Hepatic stellate cell (primary cell): ENCODE results near the gene C5orf58.

Experiments
- DNase-seq: peaks from one replicate; pipeline ENCODE4 v3.0.0; 2011; ENCODE audit warnings: low spot score

Gene C5orf58

GRCh38 chr5:170256571-170256970 lies 23.8 kb downstream of the C5orf58 start:
- no peak for DNase-seq

DNA sequence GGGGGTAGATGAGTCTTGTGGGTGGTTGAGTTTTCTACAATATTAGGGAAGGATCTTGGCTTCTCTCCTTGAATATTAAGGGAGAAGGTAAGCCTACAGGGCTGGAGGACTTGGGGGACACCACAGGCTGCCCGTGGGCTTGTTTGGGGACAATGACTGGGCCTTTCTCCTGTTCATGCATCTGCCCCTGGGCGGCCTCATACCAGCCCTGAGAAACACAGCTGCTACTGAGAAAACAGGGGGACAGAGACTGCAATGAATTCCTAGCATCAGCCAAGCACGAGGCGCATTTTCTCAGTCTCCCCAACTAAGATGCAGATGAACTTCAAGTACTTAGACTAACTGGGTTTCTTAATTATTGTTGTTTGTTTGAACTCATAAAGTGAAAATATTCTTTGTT lies 24.6 kb downstream of the C5orf58 start:
- no peak for DNase-seq

GRCh38 chr5:170261528-170262043 lies 28.8 kb downstream of the C5orf58 start:
- no peak for DNase-seq

- no peak for DNase-seq
These were observed 29.6 kb downstream of the C5orf58 start for GRCh38 chr5:170262061-170263045.

DNA sequence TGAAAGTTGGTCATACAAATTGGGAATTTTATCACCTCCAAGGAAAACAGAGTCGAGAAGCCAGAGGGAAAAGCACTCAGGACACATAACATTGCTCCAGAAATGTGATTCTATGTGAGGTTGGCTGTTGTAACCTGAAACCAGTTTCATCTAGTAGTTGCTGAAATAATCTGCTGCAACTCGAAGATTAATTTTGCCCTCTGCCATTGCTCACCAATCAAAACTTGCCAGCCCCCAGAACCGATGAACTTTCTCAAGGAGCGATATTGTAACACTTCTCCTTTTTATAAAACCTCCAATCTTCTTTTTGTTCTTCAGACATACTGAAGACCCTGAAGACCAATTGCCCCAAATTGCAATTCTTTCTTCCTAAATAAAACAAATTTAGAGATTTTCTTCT lies 31.1 kb downstream of the C5orf58 start:
- DNase-seq: no peak

DNA sequence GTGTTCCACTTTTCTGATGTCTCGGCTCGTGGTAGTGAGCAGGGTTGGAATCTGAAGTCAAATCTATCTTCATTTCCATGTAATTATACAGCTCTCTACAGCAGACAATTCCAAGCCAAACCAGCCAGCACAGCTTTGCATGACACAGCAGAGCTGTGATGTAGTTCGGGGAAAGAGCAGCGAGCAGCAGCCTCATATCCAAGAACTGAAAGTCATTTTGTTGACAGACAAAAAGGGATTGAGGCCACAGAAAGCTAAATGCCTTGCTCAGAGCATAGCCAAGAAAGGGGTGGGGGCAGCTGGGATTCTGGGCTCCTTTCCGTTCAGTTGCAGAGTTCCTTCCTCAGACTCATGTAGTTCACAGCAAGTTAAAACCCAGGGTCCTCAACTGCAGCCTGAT lies 32.7 kb downstream of the C5orf58 start:
- no peak for DNase-seq

DNA sequence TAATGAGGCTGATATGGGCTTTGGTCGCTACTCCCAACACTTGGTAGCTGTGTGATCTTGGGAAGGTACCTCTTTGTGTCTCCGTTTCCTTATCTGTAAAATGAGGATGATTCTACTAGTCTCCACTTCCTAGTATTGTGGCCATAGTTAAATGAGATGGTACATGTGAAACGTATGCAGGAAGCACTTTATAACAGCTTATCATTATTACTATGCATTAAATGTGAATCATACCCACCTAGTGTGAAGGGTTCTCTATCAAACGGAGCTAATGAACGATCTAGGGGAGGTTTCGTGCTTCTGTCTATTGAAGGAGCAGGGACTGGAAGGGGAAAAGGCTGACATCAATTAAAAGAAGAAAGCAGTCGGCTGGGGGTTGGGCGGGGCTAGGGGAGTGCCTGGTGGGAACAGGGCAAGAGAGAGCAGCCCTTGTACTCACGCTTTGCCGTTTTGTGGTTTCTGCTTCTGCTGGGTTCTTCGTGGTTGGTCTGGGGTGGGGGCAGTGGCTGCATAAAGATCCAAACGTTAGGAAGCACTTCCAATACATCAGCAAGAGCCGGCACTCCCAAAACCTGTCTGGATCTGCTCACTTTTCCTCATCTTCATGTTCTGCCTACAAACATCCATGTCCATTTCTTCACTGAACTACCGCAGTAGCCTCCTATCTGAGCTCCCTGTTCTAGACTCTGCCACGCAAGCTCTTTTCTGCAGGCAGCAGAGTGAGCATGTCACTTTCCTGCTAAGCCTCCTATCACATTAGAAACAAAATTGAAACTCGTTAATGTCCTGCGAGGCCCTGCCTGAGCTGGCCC lies 34.0 kb downstream of the C5orf58 start:
- no peak for DNase-seq

- peak; percentile 67 for DNase-seq
These were observed 34.8 kb downstream of the C5orf58 start for GRCh38 chr5:170267431-170268152.

- DNase-seq: no peak
These were observed 35.4 kb downstream of the C5orf58 start for GRCh38 chr5:170268153-170268689.

GRCh38 chr5:170268884-170269283 lies 36.1 kb downstream of the C5orf58 start:
- no peak for DNase-seq

- DNase-seq: no peak
These were observed 36.8 kb downstream of the C5orf58 start for GRCh38 chr5:170269579-170269978.

DNA sequence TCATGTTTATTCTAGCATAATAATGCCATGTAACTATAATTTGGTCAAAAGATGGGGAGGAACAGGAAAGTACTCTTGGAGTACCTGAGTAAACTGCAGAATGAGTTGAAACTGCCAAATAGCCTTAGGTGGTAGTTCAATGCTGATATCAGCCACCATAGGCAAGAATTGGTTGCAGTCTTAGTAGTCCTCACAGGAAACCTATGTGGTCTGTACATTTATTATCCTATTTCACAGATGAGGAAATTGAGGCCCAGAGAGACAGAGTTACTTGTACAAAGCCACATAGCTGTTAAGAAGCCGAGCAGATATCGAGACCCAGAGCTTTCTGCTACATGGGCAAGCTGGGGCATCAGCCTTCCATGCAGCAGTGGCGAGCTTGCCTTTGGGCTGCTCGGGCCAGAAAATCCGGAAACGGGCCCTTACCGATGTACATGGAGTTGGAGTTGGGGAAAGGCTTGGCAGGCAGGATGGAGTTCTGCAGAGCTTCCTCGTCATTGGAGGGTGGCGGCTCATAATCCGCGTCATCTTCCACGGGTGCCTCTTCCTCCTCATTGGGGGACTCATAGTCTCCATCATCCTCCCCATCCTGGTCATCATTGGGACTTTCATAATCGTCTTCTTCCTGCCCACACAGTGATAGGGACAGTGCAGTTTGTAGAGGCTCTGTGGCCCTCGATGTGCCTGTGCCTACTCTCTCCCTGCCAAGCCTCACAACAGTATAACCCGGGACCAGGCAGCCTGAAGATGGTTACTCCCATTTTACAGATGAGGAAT lies 37.7 kb downstream of the C5orf58 start:
- no peak for DNase-seq

DNA sequence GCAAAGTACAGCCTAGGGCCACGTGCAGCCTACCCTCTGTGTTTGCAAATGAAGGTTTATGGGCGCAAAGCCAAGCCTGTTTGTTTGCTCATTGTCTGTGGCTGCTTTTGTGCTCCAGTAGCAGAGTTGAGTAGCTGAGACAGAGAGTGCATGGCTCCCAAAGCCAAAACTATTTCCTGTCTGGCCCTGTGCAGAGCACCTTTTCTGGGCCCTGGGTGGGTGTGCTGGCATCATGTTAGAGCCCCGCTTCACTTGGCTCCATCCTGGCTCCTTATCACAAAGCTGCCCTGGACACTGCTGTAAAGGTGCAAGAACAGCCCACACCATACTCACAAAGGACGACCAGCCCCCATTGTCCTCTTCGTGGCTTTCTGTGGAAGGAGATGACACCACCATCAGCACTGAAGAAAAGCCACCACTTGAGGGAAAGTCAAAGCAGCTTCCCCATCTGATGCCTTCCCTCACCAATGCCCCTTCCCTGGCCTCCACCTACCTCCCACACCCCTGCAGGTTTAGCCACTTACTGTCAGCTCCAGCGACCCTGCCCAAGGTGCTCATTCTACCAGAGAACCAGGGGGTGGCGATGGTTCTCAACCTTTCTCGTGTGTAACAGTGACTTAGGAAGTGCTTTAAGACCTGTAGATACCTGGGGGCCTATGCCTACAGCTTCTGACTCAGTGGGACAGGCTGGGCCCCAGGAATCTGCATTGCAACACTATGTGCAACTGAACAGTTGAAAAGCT lies 41.4 kb downstream of the C5orf58 start:
- DNase-seq: no peak

- no peak for DNase-seq
These were observed 42.7 kb downstream of the C5orf58 start for GRCh38 chr5:170275376-170275994.

- DNase-seq: no peak
These were observed 43.4 kb downstream of the C5orf58 start for GRCh38 chr5:170276140-170276539.

DNA sequence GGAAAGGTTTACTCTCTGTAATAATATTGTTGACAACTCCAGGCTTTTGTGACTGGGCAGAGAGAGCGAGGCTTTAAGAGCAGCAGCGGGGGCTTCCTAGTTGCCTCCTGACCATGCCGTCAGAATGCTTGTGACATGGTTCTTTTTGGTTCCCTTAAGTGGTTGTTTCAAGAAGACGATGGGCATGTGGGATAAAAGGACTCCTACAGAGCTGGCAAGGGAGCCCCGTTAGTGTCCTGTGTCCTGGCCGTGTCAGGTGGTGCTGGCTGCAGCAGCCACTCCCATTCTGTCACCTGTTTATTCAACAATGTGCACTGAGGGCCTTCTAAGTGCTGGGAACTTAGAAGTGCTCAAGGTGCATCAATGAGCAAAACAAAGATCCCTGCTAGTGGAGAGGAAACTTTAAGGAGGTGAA lies 45.1 kb downstream of the C5orf58 start:
- DNase-seq: no peak

GRCh38 chr5:170278611-170279458 lies 46.0 kb downstream of the C5orf58 start:
- no peak for DNase-seq

DNA sequence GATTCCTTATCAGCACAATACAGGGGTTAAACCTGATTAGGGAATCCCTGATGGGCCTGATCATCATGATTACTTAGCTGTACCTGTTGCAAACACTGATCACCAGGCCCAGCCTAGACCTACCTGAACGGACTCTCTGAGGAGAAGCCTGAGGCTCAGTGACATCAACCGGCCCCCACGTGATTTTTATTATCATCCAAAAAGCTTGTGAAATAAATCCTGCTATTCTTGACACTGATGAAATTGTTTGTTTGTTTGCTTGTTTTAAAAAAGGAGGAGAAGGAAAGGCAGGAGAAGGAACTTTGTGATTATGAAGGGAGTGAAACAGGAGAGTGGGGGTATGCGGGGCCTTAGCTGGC lies 46.7 kb downstream of the C5orf58 start:
- no peak for DNase-seq

DNA sequence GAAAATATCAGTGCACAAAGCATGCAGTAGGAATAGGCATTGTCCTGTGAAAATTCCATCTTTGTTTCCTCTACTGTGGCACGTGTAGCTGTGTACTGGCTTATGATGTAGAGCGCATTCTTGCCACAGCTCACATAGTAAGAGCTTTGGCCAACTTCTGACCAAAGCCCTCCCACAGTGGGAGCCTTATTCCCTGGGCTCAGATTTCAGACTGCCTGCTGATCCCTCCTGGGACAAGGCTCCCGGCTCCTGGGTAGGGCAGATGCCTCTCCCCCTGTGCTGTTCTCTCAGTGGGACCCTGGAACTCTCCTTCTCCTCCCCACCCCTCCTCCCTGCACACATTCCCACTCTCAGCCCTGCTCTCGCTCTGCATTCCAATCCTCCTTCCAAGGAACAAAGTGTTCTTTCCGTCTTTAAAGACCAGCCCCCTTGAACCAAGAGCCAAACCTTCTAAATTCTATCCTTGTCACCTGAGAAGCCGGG lies 47.3 kb downstream of the C5orf58 start:
- DNase-seq: no peak
